HG02759 (cell line): ENCODE measurements around the gene MRPL48.
"Not testable (repeated sequence)": the region's sequence is repeated elsewhere in the genome, so short reads cannot be mapped to it uniquely, and the experiment has no call there.

Experiments used
- ATAC-seq: cut with Tn5 transposase; IDR thresholded peaks from one replicate; pipeline ENCODE4 v1.9.1; 2021; ENCODE audit warnings: mild to moderate bottlenecking, moderate library complexity; ENCODE audit not compliant: unreplicated experiment

Gene MRPL48

DNA sequence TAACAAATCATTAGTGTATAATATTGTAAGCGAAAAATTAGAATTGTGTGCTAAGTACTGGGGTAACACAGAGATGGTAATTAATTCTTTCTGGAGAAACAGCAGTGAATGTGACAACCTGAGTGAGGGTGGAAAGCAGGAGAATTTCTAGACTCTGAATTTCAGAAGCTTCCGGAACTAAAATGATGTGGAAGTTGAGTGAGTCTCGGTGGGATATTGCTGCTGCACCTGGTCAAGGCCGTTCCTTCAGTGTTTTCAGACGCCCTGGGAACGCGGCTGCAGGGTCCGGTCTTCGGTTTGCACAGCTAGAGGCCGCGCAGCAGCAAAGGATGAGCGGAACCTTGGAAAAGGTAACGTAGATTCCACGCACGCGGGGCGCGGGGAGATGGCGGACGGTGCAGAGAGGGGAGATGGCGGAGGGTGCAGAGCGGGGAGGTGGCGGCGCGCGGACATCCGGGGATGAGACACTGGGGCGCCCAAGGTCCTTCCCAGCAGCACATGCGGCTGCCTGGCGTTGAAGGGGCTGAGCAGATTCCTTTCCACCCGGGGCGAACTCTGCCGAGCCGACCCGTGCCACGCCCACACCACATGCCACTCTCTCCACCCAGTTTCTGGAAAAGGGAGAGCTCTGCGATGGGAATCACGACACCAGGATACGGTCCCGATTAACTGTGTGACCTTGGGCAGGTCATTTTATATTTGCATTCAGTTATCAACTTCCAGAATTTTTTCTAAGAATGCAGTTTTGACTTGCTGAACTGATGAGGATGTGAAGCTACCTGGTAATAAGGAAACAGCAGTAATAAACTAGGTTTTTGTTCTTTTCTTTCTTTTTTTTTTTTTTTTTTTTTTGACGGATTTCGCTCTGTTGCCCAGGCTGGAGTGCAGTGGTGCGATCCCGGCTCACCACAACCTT is at the start of gene MRPL48:
MRPL48 (plus strand) TSS at position 232 of the 916 bp plus-strand sequence; CDS start at position 330, 98 bp downstream.
- ATAC-seq: peak; percentile 97

DNA sequence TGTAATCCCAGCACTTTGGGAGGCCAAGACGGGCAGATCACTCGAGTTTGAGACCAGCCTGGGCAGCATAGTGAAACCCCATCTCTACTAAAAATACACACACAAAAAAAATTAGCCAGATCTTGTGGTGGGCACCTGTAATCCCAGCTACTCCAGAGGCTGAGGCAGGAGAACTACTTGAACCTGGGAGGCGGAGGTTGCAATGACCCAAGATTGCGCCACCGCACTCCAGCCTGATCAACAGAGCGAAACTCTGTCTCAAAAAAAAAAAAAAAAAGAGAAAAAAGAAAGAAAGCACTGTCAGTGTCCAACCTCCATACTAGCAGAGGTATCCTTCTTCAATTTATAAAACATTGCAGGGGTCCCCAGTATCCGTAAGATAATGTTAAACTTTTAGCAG is 44.6 kb upstream of the MRPL48 start:
- ATAC-seq: no peak

DNA sequence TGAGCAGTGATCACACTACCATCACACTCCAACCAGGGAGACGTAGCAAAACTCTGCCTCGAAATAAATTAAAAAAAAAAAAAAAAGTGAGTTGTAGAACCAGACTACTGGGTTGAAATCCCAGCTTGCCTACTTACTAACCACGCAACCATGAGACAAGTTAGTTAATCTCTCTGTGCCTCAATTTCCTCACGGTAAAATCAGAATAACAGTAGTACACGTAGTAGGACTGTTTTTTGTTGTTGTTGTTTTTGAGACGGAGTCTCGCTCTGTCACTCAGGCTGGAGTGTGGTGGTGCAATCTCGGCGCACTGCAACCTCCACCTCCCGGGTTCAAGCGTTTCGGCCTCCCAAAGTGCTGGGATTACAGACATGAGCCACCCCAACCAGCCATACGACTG is 41.0 kb upstream of the MRPL48 start:
- no peak for ATAC-seq

DNA sequence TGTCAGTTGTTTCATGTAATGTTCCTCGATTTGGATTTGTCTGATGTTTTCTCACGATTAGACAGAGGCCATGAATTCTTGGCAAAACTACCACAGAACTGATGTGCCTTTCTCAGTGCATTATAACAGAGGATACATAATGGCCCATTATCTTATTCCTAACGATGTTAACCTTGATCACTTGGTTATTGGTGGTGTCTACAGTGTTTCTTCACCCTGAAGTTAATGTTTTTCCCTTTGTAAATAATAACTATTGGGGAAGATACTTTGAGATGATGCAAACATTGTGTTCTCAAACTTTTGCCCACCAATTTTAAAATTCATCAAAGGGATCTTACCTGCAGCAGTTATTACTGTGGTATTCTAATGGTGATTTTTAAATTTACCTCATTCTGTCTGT is 39.9 kb upstream of the MRPL48 start:
- no peak for ATAC-seq

DNA sequence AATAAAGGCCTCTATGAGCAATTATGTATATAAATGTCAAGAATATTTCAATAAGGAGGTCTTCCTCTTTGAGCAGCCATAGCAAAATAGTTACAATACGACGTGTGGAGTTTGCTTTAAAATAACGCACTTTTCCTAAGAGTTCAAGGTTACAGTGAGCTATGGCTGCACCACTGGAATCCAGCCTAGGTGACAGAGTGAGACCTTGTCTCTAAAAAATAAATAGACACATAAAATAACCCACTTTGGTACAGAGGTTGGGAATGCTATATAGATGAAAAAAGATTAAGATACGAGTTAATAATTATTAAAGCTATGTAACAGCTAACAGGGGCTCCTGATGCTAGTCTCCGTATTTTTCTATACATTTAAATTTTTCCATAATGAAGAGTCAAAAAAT is 39.4 kb upstream of the MRPL48 start:
- ATAC-seq: no peak

DNA sequence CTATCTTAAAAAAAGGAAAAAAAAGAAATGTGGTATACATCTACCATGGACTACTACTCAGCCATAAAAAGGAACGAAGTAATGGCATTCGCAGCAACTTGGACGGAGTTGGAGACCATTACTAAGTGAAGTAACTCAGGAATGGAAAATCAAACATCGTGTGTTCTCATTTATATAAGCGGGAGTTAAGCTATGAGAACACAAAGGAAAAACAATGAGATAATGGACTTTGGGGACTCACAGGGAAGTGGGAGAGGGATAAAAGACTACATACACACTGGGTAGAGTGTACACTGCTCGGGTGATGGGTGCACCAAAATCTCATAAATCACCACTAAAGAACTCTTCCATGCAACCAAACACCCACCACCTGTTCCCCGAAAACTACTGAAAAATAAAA is 38.6 kb upstream of the MRPL48 start:
- no peak for ATAC-seq

DNA sequence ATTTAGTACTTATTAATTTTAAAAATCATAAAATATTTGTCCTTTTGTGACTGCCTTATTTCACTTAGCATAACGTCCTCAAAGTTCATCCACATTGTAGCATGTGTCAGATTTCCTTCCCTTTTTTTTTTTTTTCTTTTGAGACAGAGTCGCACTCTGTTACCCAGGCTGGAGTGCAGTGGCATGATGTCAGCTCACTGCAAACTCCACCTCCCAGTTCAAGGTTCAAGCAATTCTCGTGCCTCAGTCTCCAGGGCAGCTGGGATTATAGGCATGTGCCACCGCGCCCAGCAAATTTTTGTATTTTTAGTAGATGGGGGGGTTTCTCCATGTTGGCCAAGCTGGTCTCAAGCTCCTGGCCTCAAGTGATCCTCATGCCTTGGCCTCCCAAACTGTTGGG is 37.4 kb upstream of the MRPL48 start:
- no peak for ATAC-seq

DNA sequence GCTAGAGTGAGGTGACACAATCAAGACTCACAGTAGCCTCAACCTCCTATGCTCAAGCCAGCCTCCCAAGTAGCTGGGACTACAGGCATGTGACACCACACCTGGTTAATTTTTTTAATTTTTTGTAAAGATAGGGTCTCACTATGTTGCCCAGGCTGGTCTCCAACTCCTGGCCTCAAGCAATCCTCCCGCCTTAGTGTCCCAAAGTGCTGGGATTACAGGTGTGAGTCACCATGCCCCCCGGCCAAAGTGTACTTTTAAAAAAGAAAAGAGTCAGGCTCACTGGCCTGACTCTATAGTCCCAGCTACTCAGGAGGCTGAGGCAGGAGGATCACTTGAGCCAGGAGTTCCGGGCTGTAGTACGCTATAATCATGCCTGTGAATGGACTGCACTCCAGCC is 36.8 kb upstream of the MRPL48 start:
- not testable (repeated sequence) for ATAC-seq

DNA sequence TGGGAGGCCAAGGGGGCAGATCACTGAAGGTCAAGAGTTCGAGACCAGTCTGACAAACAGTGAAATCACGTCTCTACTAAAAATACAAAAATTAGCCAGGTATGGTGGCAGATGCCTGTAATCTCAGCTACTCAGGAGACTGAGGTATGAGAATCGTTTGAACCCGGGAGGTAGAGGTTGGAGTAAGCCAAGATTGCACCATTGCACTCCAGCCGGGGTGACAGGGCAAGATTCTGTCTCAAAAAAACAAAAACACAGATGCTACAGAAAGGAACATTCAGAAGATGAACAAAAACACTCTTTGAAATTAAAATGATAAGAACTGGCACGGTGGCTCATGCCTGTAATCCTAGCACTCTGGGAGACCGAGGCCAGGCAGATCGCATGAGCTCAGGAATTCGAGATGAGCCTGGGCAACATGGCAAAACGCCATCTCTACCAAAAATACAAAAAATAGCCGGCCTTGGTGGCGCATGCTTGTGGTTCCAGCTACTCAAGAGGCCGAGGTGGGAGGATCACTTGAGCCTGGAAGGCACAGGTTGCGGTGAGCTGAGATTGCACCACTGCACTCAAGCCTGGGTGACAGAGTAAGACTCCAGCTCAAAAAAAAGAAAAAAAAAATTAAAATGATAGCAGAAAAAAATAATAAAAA is 35.3 kb upstream of the MRPL48 start:
- ATAC-seq: no peak

DNA sequence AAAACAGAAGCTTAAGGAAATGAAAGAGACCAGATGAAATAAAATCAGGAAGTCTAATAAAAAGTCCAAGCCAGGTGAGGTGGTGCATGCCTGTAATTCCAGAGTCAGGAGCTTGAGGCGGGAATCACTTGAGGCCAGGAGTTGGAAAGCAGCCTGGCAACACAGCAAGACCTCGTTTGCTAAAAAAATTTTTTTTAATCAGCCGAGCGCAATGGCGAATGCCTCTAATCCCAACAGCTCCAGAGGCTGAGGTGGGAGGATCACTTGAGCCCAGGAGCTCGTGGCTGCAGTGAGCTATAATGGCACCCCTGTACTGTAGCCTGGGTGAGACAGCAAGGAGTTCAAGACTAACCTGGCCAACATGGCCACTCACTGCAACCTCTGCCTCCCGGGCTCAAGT is 34.8 kb upstream of the MRPL48 start:
- ATAC-seq: no peak

DNA sequence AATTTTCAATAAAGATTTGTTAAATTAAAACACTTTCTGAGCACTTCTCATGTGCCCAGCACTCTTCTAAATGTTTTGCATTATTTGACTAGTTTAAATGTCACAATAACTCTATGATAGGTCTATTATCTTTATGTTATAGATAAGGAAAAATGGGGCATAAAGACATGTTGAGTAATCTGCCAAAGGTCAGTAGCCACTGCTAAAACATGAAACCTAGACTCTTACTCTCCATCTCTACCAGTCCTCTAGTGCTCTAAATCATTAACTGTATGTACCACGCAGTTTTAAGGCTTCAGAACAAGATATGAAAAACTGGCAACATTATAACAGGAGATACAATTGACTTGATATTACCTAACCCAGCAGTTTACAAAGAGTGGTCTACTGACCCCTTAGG is 33.7 kb upstream of the MRPL48 start:
- ATAC-seq: no peak

DNA sequence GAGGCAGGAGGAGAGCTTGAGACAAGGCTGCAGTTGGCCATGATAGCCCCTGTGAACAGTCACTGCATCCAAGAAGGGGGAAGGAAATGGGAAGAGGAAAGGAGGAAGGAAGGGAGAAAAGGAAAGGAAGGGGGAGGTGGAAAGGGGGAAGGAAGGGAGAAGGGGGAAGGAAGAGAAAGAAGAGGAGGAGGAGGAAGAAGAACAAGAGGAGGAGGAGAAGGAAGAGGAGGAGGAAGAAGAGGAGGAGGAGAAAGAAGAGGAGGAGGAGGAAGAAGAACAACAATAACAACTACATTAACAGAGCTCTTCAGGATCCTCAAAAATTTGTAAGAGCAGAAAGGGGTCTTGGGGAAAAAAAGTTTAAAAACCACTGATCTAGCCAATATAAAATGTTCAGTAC is 32.0 kb upstream of the MRPL48 start:
- ATAC-seq: no peak

DNA sequence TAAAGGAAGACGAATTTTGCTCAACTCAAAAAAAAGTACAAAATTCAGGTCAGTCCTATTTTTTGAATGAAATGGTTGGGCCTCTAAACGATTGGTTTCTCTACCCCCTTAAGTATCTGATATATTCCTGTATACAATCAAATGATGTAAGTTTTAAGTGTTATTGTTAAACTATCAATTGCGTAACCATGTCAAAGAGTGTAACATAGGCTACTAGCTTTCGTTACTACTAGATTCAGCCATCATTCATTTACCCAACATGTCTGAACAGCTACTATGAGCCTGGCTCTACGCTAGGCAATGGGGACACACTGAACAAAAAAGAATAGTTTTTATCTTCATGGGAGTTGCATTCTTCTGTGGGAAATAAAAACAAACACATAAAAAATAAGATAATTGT is 30.1 kb upstream of the MRPL48 start:
- no peak for ATAC-seq

DNA sequence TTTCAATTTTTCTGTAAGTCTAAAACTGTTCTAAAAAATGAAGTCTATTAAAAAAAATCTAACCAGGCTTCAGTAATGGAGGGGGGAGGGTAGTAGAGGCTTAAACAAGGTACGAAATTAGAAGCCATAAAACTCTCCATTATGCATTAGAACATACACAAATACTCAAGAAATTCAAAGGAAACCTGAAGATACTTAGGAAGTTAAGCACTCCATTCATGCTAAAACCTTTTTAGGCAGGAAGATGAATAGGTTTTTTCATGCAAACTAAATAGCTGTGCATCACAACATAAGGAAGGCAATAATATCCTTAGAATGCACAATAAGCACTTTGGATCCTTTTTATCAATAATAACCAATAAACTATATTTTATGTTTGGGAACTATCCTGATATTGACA is 29.2 kb upstream of the MRPL48 start:
- ATAC-seq: no peak

DNA sequence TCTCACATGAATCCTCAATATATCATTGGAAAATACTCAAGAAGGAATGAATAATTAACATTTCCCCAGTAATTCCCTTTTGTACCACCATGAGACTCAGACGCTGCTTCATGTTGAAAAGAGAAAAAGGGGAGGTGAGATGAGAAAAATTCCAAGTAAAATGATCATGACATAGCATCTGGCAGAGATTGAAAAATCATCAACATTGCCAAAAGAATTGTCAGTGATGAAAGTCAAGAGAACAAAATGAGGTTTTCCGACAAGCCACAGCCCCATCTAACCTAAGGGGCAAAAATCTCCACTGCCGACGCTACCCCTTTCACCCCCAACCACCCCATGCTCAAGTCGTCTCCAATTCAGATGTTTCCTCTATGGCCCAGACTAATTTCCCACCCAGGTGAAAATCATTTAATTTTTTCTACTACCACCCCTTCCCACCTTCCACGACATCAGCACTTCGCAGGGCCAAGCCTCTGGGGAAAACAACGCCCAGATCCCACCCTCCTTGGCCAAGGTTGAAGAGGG is 28.0 kb upstream of the MRPL48 start:
- no peak for ATAC-seq

DNA sequence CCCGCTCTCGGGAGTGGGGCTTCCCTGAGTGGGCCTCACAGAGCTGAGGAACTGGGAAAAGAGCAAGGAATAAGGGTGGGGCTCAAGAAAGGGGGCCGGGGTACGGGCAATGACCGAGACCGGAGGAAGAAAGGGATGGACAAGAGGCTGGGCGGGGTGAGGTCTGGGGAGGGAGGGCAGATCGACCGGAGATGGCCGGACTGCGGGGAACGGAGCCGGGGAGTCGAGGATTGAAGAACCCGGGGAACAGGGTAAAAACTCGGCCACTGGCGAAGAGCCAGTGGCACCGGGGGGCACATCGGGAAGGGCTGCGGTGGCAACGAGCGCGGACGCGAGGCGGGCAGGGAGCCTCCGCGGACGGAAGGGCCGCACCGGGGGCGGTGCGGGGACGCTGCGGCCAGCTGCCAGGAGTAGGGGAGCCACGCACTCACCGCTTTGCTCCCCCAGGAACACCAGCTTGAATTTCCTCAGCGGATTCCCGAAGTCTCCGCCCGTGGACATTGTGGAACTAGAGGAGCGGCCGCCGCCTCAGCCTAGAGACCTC is 27.5 kb upstream of the MRPL48 start:
- peak; percentile 2 for ATAC-seq

DNA sequence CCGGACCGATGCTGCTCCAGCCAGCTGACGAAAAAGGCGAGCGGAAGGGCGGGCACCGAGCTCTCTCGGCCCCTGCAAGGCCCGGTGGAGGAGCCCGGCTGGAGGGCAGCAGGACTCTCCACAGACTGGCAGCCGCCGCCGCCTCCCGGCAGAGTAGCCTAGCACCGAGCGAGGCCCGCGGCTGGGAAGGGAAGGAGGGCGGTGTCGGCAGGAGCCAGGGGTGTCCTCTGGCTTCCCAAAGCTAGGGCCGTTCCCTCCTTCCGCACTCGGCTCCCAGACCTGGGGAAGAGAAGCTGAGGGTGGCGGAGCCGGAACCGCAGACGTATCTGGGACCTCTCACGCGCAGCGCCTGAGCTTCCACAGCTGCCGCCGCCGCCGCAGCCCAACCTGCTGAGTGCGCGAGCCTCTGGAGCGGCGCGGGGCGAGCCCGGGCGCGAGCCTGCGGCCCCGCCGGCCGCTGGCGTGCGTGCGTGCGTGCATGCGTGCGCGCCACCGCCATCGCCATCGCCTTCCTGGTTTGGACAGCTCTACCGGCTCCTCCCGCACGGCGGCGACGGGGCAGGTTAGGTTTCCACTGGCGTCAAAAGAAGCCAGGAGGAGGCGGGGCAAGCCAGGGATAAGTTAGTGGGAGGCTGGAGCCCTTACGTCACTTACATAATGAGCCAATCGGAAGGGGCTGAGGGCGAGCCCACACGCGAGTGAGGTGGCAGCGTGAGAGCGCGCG is 26.8 kb upstream of the MRPL48 start, which contains the start of gene RAB6A:
RAB6A (minus strand) TSS at position 396 of the 724 bp plus-strand sequence. CDS start 439 bp downstream, outside the sequence.
- peak; percentile 93 for ATAC-seq

DNA sequence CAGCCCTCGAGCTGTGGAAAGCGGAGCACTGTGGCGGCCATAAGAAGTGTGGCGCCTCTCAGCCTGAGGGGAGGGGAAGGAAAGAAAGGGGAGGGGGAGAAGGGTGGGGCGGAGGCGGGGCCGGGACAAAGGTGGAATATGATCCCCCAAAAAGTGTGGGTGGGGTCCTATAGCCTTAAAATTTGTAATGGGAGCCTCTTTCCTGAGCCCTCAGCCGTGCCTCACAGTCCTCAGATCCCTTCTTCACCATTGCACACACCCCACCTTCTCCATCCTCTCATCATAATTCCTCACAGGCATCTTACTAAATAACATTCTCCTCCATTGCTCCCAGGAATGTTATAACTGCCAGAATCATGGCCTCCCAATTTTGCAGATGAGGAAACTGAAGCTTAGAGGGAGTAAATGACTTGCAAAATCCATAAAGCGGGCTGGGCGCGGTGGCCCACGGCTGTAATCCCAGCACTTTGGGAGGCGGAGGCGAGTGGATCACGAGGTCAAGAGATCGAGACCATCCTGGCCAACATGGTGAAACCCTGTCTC is 26.2 kb upstream of the MRPL48 start:
- peak; percentile 2 for ATAC-seq

DNA sequence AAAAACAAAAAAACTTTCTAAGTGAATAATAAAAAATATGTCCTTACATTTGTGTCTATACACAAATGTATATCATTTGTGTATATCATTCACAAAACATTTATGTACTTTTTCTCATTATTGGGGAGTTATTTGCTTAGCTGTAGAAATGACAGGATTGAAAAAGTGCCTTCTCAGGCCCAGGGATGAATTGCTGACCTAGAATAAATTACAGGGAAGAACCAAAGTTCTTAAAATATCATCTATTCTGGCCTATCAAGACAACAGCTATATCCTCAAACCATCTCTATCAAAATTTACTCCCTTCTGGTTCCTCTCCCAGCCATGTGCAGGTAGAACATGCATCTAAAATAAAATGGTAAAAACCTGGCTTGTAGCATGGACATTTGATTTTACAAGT is 24.9 kb upstream of the MRPL48 start:
- no peak for ATAC-seq

DNA sequence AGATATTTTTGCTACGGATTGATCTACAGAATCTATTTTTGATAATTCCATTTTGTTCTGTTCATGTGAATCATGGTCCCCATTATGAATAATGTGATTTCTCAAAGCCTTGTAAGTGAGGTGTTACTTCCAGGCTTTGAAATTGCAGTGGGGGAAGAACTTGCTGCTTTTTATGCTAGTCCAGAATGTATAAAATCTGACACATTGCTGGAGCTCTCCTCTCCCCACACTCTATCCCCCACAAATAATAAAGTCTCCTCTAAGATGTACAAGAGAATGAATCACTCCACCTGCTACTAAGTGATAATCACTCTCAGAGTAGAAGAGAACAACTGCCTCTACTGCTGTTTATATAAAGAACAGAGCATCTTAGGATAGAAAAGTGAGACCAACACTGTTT is 20.9 kb upstream of the MRPL48 start:
- no peak for ATAC-seq

DNA sequence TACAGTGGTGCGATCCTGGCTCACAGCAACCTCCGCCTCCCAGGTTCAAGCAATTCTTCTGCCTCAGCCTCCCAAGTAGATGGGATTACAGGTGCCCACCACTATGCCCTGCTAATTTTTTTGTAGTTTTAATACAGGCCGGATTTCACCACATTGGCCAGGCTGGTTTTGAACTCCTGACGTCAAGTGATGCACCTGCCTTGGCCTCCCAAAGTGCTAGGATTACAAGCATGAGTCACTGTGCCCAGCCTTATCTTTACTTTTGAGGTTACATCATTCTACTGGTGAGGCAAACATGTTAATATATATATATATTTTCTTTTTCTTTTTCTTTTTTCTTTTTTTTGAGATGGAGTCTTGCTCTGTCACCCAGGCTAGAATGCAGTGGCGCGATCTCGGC is 16.9 kb upstream of the MRPL48 start:
- ATAC-seq: not testable (repeated sequence)
